OCI-LY3 (cell line): ENCODE measurements around the gene PLD4.

Experiments used
- EZH2phosphoT487 ChIP-seq: fragments of 200-600 bp; shearing (Covaris generic); IDR thresholded peaks from 2 replicates; pipeline ENCODE4 v1.6.1; 2018; ENCODE audit warnings: antibody characterized with exemption, mixed run types, low read depth
- TF ChIP-seq, protein P1 (sequence below): fragments of 200-600, 300-600 bp; sonication (generic); IDR thresholded peaks from 2 replicates; pipeline ENCODE4 v1.5.1; 2014; ENCODE audit warnings: antibody characterized with exemption, low read length, low read depth

- TF ChIP-seq, protein P1, sequence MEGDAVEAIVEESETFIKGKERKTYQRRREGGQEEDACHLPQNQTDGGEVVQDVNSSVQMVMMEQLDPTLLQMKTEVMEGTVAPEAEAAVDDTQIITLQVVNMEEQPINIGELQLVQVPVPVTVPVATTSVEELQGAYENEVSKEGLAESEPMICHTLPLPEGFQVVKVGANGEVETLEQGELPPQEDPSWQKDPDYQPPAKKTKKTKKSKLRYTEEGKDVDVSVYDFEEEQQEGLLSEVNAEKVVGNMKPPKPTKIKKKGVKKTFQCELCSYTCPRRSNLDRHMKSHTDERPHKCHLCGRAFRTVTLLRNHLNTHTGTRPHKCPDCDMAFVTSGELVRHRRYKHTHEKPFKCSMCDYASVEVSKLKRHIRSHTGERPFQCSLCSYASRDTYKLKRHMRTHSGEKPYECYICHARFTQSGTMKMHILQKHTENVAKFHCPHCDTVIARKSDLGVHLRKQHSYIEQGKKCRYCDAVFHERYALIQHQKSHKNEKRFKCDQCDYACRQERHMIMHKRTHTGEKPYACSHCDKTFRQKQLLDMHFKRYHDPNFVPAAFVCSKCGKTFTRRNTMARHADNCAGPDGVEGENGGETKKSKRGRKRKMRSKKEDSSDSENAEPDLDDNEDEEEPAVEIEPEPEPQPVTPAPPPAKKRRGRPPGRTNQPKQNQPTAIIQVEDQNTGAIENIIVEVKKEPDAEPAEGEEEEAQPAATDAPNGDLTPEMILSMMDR, result no peak
- no peak for TF ChIP-seq EZH2phosphoT487
Observed at GRCh38 chr14:104882325-104882973, 42.2 kb upstream of the PLD4 start.
